Measurements from ENCODE around the gene GPX4. TPM values are rescaled to one million over a fixed set of nuclear protein-coding genes. Genes with fewer than 3 reads are reported as not detected.

The GPX4 gene
- total and polyA plus RNA-seq, 2 of the 13 experiments (the other 11 are each of a cell fraction or from before 2014, with no cell fraction given), result 535 to 613 TPM

DNA sequence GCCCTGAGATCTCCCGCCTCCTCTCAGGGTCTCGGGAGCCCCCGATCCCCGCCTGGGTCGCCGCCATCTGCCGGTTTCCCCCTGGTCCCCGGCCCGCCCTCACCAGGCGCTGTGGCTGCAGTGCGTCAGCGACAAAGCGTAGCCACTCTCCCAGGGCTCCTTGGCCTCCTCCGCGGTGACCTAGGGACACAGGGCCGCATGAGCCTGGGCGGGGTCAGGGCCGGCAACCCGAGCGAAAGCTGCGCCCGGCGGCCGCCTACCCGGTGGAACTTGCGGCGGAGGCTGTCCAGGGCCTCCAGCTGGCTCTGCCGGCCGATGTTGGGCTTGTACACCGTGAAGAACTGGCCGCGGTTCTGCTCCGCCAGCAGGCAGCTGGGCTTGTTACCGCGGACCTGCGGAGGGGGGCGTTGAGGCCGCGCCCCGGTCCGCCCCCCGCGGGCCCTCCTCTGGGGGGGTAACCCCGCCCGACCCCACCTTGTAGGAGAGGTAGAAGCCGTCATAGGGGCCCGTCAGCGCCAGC is 5.3 kb downstream of the GPX4 start (continued):
- no peak for TF ChIP-seq E2F1 (CRISPR knock-in tag; IDR thresholded peaks at IDR 0.05)
- no peak for TF ChIP-seq PTBP1 (IDR thresholded peaks at IDR 0.05; ENCODE audit: low read depth, low read length, poor library complexity, severe bottlenecking)
- TF ChIP-seq ZBTB10 (CRISPR knock-in tag; IDR thresholded peaks at IDR 0.05; ENCODE audit: borderline replicate concordance), result no peak
- no peak for TF ChIP-seq CHD2 (IDR thresholded peaks at IDR 0.05; ENCODE audit: low read depth, low read length)
- no peak for TF ChIP-seq ZSCAN31 (CRISPR knock-in tag; IDR thresholded peaks at IDR 0.05; ENCODE audit: low read depth)
- TF ChIP-seq HOXA3 (CRISPR knock-in tag; IDR thresholded peaks at IDR 0.05), result 0 out of 2 replicates have a peak, but pooled peaks have one; percentile 39
- TF ChIP-seq ZNF772 (CRISPR knock-in tag; IDR thresholded peaks at IDR 0.05), result no peak
- no peak for TF ChIP-seq BRF2 (CRISPR knock-in tag; IDR thresholded peaks at IDR 0.05)
- peak; percentile 74; the same call in 1 of the 2 replicates for TF ChIP-seq ZBTB38 (CRISPR knock-in tag; IDR thresholded peaks at IDR 0.05)
- no peak for TF ChIP-seq KAT8 (CRISPR knock-in tag; IDR thresholded peaks at IDR 0.05)
- TF ChIP-seq ZNF749 (CRISPR knock-in tag; IDR thresholded peaks at IDR 0.05; ENCODE audit: borderline replicate concordance), result no peak
- no peak for TF ChIP-seq BRD4 (CRISPR knock-in tag; IDR thresholded peaks at IDR 0.05)
- no peak for TF ChIP-seq NR1H2 (CRISPR knock-in tag; IDR thresholded peaks at IDR 0.05; ENCODE audit: borderline replicate concordance, low read depth)
- no peak for TF ChIP-seq ZFP36L1 (CRISPR knock-in tag; IDR thresholded peaks at IDR 0.05)
- no peak for TF ChIP-seq KLF13 (CRISPR knock-in tag; IDR thresholded peaks at IDR 0.05)
- TF ChIP-seq, protein P1, sequence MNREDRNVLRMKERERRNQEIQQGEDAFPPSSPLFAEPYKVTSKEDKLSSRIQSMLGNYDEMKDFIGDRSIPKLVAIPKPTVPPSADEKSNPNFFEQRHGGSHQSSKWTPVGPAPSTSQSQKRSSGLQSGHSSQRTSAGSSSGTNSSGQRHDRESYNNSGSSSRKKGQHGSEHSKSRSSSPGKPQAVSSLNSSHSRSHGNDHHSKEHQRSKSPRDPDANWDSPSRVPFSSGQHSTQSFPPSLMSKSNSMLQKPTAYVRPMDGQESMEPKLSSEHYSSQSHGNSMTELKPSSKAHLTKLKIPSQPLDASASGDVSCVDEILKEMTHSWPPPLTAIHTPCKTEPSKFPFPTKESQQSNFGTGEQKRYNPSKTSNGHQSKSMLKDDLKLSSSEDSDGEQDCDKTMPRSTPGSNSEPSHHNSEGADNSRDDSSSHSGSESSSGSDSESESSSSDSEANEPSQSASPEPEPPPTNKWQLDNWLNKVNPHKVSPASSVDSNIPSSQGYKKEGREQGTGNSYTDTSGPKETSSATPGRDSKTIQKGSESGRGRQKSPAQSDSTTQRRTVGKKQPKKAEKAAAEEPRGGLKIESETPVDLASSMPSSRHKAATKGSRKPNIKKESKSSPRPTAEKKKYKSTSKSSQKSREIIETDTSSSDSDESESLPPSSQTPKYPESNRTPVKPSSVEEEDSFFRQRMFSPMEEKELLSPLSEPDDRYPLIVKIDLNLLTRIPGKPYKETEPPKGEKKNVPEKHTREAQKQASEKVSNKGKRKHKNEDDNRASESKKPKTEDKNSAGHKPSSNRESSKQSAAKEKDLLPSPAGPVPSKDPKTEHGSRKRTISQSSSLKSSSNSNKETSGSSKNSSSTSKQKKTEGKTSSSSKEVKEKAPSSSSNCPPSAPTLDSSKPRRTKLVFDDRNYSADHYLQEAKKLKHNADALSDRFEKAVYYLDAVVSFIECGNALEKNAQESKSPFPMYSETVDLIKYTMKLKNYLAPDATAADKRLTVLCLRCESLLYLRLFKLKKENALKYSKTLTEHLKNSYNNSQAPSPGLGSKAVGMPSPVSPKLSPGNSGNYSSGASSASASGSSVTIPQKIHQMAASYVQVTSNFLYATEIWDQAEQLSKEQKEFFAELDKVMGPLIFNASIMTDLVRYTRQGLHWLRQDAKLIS (CRISPR knock-in tag; IDR thresholded peaks at IDR 0.05), result no peak
